ENCODE results near the gene PDS5B.

The PDS5B gene

DNA sequence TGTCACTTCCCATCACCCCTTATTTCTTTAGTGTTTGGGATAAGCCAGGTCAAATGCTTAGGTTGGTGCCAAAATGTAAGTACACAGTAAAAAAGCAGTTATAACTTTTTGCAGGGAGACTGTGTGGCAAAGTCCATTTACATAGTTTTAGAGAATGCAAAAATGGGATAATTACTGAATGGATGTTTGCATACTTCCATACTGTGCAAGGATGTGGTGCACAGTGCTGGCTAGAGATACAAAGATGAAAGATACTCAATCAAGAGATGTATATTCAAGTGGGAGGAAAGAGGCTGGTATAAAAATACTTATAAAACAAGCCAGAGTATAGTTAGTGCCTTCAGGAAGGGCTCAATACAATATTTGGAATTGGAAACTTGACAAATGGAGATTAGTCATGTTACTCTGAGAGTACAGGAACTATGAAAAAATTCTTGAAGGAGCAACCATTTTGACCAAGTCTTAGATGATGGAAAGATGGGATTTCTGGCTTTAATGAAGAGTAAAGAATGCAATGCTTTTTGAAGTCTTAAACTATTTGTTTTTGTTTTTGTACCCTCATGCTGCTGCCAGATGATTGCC lies 8.0 kb downstream of the PDS5B start:
- H3K27me3 ChIP-seq (ENCODE audit: control insufficient read depth, insufficient read depth, low read length) = no peaks in the 10 kb centered on the region
- H3K4me1 ChIP-seq (ENCODE audit: control insufficient read depth, insufficient read depth, low read length) = peaks cover 18% of the 10 kb centered on the region

DNA sequence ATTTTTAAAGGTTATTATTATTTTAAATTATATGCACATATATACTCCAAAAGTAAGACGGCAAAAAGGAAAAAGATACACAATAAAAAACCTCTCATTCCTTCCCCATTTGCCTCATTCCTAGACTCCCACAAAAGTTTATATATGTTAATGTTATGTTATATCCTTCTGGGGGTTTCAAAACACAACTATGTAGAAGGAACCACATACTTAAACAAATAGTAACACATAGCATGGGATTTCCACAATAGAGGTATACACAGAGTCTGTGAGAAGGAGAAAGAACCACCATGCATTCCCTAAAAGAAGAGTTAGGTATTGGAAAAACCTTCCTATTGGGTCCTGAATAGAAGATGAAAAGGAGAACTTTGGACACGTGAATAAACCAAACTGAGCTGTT lies 9.1 kb downstream of the PDS5B start:
- Histone ChIP-seq H3K27me3 (ENCODE audit: control insufficient read depth, insufficient read depth, low read length) (no peaks in the 10 kb centered on the region), H3K9ac (ENCODE audit: low read depth, low read length) (no peak overlapping the region), H3K36me3 (ENCODE audit: insufficient read depth, low read length) (no peaks in the 10 kb centered on the region), H3K9me3 (replicated peaks; ENCODE audit: low read length) (no peaks in the 10 kb centered on the region), H3K4me2 (ENCODE audit: low read length) (no peak overlapping the region), H3K4me3 (ENCODE audit: low read length) (no peak overlapping the region), H3K4me1 (ENCODE audit: control insufficient read depth, insufficient read depth, low read length) (peaks cover 7% of the 10 kb centered on the region)

More for the DNA sequence above, 8.0 kb downstream of the PDS5B start:
- H3K9ac ChIP-seq (ENCODE audit: low read depth, low read length) = no peak overlapping the region
- H3K36me3 ChIP-seq (ENCODE audit: insufficient read depth, low read length) = no peaks in the 10 kb centered on the region
- no peak overlapping the region for H3K4me3 ChIP-seq (ENCODE audit: low read length)
- no peak overlapping the region for H3K4me2 ChIP-seq (ENCODE audit: low read length)
- H3K9me3 ChIP-seq (replicated peaks; ENCODE audit: low read length) = no peaks in the 10 kb centered on the region

DNA sequence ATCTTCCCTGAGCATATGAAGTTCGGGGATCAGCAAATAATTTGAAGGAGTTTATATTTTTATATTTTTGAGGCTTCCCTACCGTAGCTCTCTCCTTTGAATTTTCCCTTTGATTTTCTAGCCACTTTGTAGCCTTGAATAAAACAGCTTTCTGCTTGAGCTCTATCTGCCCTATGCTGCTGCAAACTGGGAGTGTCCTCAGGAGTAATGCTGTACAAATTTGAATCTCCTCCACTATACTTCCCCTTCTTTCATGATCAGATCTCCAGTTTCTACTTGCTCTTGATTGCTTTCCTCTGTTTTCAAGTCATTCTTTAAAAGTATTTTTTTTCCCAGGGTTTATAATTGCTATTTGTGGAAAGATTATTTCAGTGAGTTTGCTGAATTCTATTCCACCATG lies 14.6 kb downstream of the PDS5B start:
- H3K36me3 ChIP-seq (ENCODE audit: insufficient read depth, low read length) = no peaks in the 10 kb centered on the region
- no peaks in the 10 kb centered on the region for H3K27me3 ChIP-seq (ENCODE audit: control insufficient read depth, insufficient read depth, low read length)
- no peak overlapping the region for H3K9ac ChIP-seq (ENCODE audit: low read depth, low read length)
- no peaks in the 10 kb centered on the region for H3K9me3 ChIP-seq (replicated peaks; ENCODE audit: low read length)
- no peak overlapping the region for H3K4me2 ChIP-seq (ENCODE audit: low read length)
- no peaks in the 10 kb centered on the region for H3K4me1 ChIP-seq (ENCODE audit: control insufficient read depth, insufficient read depth, low read length)
- H3K4me3 ChIP-seq (ENCODE audit: low read length) = no peak overlapping the region

DNA sequence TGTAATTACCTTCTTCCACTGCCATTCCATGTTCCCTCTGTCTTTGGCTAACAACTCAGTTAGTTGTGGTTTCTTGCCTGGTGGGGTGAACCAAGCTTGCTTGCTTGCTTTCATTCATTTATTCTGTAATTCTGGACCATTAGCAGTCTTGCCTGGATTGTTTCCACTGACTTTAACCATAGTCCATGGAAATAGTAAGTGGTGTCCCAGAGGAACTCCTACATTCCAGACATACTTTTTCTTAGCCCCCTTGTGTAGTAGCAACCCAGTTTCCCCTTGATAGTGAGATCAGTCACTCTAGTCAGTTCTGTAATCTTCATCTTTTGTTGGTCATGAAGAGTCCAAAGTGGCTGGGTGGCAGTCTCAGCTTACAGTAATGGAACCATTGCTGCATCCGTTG lies 23.2 kb downstream of the PDS5B start:
- no peak overlapping the region for H3K4me2 ChIP-seq (ENCODE audit: low read length)
- H3K36me3 ChIP-seq (ENCODE audit: insufficient read depth, low read length) = no peaks in the 10 kb centered on the region
- H3K27me3 ChIP-seq (ENCODE audit: control insufficient read depth, insufficient read depth, low read length) = no peaks in the 10 kb centered on the region
- no peaks in the 10 kb centered on the region for H3K9me3 ChIP-seq (replicated peaks; ENCODE audit: low read length)
- H3K4me1 ChIP-seq (ENCODE audit: control insufficient read depth, insufficient read depth, low read length) = no peaks in the 10 kb centered on the region
- no peak overlapping the region for H3K4me3 ChIP-seq (ENCODE audit: low read length)
- H3K9ac ChIP-seq (ENCODE audit: low read depth, low read length) = no peak overlapping the region

DNA sequence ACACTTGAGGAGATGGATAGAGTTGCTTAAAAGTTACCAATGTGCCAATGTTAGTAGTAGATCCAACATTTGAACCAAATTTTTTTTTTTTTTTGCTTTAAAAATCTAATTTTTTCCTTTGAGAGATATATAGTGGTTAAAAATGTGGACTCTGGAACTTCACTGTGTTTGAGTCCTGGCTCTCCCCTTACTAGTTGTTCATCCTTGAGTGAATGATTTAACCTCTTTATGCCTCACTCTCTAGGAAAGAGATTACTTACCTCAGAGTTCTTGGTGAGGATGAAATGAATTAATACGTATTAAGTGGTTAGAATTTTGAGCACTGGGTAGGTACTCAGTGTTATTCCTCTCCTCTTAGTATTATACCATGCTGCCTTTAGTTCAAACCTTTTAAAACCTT lies 24.3 kb downstream of the PDS5B start:
- Histone ChIP-seq H3K4me3 (ENCODE audit: low read length) (no peak overlapping the region), H3K4me1 (ENCODE audit: control insufficient read depth, insufficient read depth, low read length) (no peaks in the 10 kb centered on the region), H3K27me3 (ENCODE audit: control insufficient read depth, insufficient read depth, low read length) (no peaks in the 10 kb centered on the region), H3K4me2 (ENCODE audit: low read length) (no peak overlapping the region), H3K9ac (ENCODE audit: low read depth, low read length) (no peak overlapping the region), H3K36me3 (ENCODE audit: insufficient read depth, low read length) (no peaks in the 10 kb centered on the region), H3K9me3 (replicated peaks; ENCODE audit: low read length) (no peaks in the 10 kb centered on the region)

DNA sequence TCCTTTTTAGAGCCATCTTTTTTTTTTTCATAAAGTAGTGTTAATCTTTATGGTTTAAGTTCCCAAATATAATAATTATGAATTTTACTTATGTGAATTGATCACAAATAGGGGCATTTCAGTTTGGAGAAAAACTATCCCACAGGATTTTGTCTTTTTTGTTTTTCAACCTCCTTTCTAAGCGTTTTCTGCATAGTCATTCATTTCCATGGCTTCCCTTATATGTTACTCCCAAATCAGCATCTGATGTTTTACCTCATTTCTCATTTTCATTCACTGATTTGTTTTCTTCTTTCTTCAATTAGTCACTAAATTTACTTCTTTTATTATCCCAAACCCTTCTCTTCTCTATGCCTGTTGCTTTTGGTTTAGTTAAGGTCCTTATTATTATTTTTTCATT lies 24.7 kb downstream of the PDS5B start:
- Histone ChIP-seq H3K4me3 (ENCODE audit: low read length) (no peak overlapping the region), H3K36me3 (ENCODE audit: insufficient read depth, low read length) (no peaks in the 10 kb centered on the region), H3K27me3 (ENCODE audit: control insufficient read depth, insufficient read depth, low read length) (no peaks in the 10 kb centered on the region), H3K9ac (ENCODE audit: low read depth, low read length) (no peak overlapping the region), H3K4me1 (ENCODE audit: control insufficient read depth, insufficient read depth, low read length) (no peaks in the 10 kb centered on the region), H3K4me2 (ENCODE audit: low read length) (no peak overlapping the region), H3K9me3 (replicated peaks; ENCODE audit: low read length) (no peaks in the 10 kb centered on the region)

DNA sequence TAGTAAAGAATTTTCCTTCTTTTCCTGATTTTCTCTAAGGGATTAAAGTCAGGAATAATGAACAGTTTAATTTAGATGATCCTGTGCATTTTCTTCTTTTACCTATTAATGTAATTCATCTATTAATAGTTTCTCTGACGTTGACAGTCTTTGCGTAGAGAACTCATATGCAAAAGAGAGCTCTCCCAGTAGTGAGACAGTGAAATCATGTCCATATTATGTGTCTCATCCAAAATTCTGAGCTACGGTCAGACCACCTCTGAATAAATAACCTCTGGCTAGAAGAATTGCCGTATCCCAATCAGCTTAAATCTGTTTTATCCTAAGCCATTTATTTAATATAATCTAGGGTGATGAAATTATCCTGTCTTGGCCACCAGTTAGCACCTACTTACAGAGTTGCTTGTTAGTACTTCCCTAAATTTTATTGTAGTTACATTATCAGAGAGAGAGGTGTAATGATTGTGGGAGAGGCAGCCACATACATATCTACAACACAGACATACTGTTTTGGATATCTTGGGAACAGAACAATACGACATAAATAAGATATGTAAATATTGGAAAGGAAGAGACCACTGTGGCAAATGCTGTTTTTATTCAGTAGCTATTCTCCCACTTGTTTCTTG lies 30.7 kb downstream of the PDS5B start:
- H3K36me3 ChIP-seq (ENCODE audit: insufficient read depth, low read length) = no peaks in the 10 kb centered on the region
- no peak overlapping the region for H3K4me2 ChIP-seq (ENCODE audit: low read length)
- H3K27me3 ChIP-seq (ENCODE audit: control insufficient read depth, insufficient read depth, low read length) = no peaks in the 10 kb centered on the region
- H3K9ac ChIP-seq (ENCODE audit: low read depth, low read length) = no peak overlapping the region
- H3K9me3 ChIP-seq (replicated peaks; ENCODE audit: low read length) = no peaks in the 10 kb centered on the region
- no peaks in the 10 kb centered on the region for H3K4me1 ChIP-seq (ENCODE audit: control insufficient read depth, insufficient read depth, low read length)
- H3K4me3 ChIP-seq (ENCODE audit: low read length) = no peak overlapping the region

DNA sequence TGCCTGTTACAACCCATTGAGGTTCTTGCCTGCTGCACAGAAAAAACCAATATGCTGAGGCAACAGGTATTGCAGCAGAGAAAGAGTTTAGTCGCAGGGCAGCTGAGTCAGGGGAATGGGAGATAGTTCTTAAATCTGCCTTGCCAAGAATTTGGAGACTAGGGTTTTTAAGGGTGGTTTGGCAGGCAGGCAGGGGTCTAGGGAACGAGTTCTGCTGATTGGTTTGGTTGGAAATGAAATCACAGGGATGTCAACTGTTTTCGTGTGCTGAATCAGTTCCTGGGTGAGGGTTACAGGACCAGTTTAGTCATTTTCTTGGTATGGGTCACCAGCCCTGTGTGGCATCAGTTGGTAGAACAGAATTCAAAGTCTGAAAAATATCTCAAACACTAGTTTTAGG lies 36.6 kb downstream of the PDS5B start:
- H3K4me2 ChIP-seq (ENCODE audit: low read length) = no peak overlapping the region
- H3K36me3 ChIP-seq (ENCODE audit: insufficient read depth, low read length) = no peaks in the 10 kb centered on the region
- no peak overlapping the region for H3K4me3 ChIP-seq (ENCODE audit: low read length)
- H3K9ac ChIP-seq (ENCODE audit: low read depth, low read length) = no peak overlapping the region
- peaks cover 7% of the 10 kb centered on the region for H3K4me1 ChIP-seq (ENCODE audit: control insufficient read depth, insufficient read depth, low read length)
- peaks cover 5% of the 10 kb centered on the region for H3K9me3 ChIP-seq (replicated peaks; ENCODE audit: low read length)
- no peaks in the 10 kb centered on the region for H3K27me3 ChIP-seq (ENCODE audit: control insufficient read depth, insufficient read depth, low read length)

DNA sequence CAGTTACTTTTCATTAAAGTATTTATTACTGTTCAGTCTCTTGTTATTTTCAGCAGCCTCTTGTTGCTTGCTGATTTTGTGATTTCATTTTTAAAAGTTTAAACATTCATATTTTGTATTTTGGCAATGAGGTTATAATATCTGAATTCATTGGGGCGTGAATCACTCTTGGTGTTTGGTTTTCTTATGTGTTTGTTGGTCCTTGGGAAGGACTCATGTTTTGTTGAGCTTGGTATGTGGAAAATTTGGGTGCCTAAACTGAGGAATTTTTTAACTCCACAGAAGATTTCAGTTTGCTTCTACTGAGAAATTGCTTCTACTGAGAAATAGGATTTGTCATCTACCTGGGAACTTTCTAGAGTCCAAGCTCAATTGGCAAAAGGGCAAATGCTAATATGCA lies 38.2 kb downstream of the PDS5B start:
- Histone ChIP-seq H3K36me3 (ENCODE audit: insufficient read depth, low read length) (no peaks in the 10 kb centered on the region), H3K4me1 (ENCODE audit: control insufficient read depth, insufficient read depth, low read length) (peaks cover 7% of the 10 kb centered on the region)

DNA sequence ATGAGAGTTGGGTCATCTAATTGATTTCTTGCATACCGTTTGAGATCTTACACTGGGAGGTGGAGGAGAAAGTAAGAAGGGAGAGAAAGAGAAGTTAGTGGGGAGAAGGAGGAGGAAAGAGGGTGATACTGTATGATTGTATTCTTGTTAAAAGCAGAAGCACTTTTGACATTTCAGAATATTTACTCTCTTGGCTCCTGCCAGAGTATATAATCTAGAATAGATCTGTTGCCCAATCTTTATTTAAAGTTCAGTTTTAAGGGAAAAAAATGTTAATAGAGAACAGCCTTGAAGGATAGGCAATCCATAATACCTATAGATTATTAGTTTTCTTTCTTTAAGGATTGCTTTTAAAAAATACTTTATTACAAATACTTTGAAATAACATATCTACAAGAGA lies 41.5 kb downstream of the PDS5B start:
- Histone ChIP-seq H3K4me2 (ENCODE audit: low read length) (no peak overlapping the region), H3K4me3 (ENCODE audit: low read length) (no peak overlapping the region), H3K4me1 (ENCODE audit: control insufficient read depth, insufficient read depth, low read length) (peaks cover 7% of the 10 kb centered on the region), H3K36me3 (ENCODE audit: insufficient read depth, low read length) (no peaks in the 10 kb centered on the region), H3K9me3 (replicated peaks; ENCODE audit: low read length) (peaks cover 2% of the 10 kb centered on the region), H3K27me3 (ENCODE audit: control insufficient read depth, insufficient read depth, low read length) (no peaks in the 10 kb centered on the region), H3K9ac (ENCODE audit: low read depth, low read length) (no peak overlapping the region)

More for the DNA sequence above, 38.2 kb downstream of the PDS5B start:
- no peak overlapping the region for H3K9ac ChIP-seq (ENCODE audit: low read depth, low read length)
- H3K4me3 ChIP-seq (ENCODE audit: low read length) = no peak overlapping the region
- H3K9me3 ChIP-seq (replicated peaks; ENCODE audit: low read length) = peaks cover 5% of the 10 kb centered on the region
- H3K4me2 ChIP-seq (ENCODE audit: low read length) = peak overlapping the region; percentile 34
- H3K27me3 ChIP-seq (ENCODE audit: control insufficient read depth, insufficient read depth, low read length) = no peaks in the 10 kb centered on the region

DNA sequence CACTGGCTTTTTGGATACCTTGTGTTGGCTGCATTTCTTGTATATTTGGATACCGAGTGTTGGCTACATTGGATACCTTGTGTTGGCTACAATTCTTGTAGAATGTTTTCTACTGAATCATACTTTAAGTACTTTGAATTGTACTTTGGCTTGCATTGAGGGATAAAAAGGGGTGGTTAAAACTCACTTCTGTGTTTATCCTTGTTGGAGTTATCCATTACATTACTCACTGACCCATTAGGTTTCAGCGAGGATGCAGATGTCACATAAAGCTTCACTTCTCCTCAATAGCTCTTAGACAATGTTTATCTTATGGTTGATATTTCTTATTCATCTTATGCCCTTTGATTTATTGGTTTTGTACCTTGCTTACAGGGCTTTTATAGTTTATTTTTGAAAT lies 43.1 kb downstream of the PDS5B start:
- Histone ChIP-seq H3K9me3 (replicated peaks; ENCODE audit: low read length) (no peaks in the 10 kb centered on the region), H3K9ac (ENCODE audit: low read depth, low read length) (no peak overlapping the region), H3K4me3 (ENCODE audit: low read length) (no peak overlapping the region), H3K4me2 (ENCODE audit: low read length) (no peak overlapping the region), H3K27me3 (ENCODE audit: control insufficient read depth, insufficient read depth, low read length) (no peaks in the 10 kb centered on the region), H3K4me1 (ENCODE audit: control insufficient read depth, insufficient read depth, low read length) (peaks cover 7% of the 10 kb centered on the region), H3K36me3 (ENCODE audit: insufficient read depth, low read length) (no peaks in the 10 kb centered on the region)

DNA sequence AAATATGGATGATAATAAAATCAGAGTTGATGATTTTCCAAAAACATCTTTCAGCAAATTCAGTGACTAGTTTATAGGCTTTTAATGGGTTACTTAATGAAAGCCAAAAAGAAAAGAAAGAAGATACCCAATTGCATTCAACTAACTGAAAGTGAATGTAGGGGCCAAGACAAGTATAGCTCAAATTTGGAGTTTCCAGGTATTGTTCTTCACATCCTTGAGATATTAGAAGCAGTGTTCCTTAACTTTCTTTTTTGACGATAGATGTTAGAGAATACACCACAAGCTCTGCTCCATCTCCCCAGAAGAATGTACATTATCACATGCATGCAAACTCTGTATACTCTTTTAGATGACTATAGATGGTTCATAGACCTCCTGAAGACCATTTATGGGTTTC lies 43.6 kb downstream of the PDS5B start:
- no peaks in the 10 kb centered on the region for H3K36me3 ChIP-seq (ENCODE audit: insufficient read depth, low read length)
- peaks cover 2% of the 10 kb centered on the region for H3K4me1 ChIP-seq (ENCODE audit: control insufficient read depth, insufficient read depth, low read length)
- no peak overlapping the region for H3K4me3 ChIP-seq (ENCODE audit: low read length)
- no peaks in the 10 kb centered on the region for H3K27me3 ChIP-seq (ENCODE audit: control insufficient read depth, insufficient read depth, low read length)
- H3K4me2 ChIP-seq (ENCODE audit: low read length) = no peak overlapping the region
- no peaks in the 10 kb centered on the region for H3K9me3 ChIP-seq (replicated peaks; ENCODE audit: low read length)
- no peak overlapping the region for H3K9ac ChIP-seq (ENCODE audit: low read depth, low read length)

Data from skeletal muscle satellite cell (primary cell).